ENCODE measurements around the gene EIPR1.

Gene EIPR1

DNA sequence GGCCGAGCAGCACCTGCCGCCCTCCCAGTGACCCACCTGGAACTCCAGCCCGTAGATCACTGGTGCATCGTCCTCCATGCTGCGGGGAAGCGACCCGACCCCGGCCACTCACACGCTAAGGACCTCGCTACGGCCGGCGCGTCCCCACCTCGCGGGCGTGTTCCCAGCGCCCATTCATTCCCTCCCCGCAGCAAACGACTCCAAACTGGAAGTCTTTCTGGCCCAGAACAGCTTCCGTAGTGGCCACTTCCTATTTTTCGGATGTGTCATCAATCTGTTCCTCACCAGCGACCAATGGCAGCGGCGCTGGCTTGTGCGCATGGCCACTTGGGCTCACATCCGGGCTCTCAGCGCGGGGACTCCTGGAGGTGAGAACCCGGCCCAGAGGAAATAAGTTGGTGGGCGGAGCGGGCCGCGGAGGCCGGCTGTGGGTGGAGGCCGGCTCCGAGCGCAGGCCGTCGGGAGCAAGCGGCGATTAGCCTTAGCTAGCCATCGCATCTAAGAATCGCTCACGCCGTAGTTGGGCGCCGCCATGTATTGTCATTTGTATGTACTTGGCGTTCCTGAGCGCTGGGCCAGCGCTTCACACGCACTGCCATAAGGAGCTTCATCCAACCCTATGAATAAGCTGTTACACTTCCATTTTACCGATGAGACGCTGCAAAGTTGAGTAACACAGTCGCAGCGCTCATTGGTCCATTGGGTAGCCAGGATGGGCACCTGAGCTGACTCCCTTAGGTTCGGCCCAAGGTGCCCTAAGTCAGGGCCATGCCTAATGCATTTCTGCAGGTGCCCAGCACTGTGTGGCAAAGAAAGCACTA lies at the start of gene EIPR1:
TSS of gene EIPR1 (minus strand) at position 207 of the 821 bp plus-strand sequence. CDS start at position 78, 129 bp downstream.
- DNase-seq = peak; percentile 94

- no peak for DNase-seq
These were observed 49.7 kb upstream of the EIPR1 start for GRCh38 chr2:3427272-3427671.

- DNase-seq = no peak
These were observed 49.0 kb upstream of the EIPR1 start for GRCh38 chr2:3426615-3427014.

- DNase-seq = no peak
These were observed 46.7 kb upstream of the EIPR1 start for GRCh38 chr2:3424171-3424795.

- DNase-seq = no peak
These were observed 46.0 kb upstream of the EIPR1 start for GRCh38 chr2:3423492-3424170.

GRCh38 chr2:3422161-3422779 lies 44.7 kb upstream of the EIPR1 start:
- DNase-seq = no peak

GRCh38 chr2:3421580-3421979 lies 44.0 kb upstream of the EIPR1 start:
- DNase-seq = no peak

GRCh38 chr2:3420769-3421397 lies 43.3 kb upstream of the EIPR1 start:
- DNase-seq = no peak

DNA sequence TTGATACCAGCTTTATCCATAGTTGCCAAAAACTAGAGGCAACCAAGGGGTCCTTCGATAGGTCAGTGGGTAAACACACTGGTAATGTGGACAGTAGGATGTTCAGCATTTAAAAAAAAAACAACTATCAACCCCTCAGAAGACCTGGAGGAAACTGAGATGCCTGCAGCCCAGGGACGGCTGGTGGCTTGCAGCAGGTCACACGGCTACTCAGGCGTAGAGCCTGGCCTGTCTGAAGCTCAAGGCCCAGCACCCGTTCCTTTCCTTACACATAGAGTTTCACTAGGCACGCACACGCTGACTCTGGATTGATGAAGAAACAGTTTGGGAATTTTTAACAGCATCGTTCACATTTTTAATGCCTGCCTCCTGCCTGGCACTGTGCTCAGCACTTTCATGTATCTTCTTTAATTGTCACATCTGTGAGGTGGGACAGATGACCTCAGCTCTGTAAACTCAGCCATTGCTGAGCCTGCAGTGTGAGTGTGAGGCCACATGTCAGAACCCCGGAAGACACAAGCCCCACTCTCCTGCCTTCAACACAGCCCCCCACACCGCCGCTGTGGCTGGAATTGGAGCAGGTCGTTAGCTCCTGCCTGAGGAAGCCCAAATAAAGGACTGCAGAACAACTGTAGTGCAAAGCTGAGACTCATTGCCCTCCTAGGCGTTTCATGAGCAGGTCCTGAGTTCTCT lies 42.6 kb upstream of the EIPR1 start:
- DNase-seq = no peak

- no peak for DNase-seq
These were observed 41.3 kb upstream of the EIPR1 start for GRCh38 chr2:3418766-3419404.

DNA sequence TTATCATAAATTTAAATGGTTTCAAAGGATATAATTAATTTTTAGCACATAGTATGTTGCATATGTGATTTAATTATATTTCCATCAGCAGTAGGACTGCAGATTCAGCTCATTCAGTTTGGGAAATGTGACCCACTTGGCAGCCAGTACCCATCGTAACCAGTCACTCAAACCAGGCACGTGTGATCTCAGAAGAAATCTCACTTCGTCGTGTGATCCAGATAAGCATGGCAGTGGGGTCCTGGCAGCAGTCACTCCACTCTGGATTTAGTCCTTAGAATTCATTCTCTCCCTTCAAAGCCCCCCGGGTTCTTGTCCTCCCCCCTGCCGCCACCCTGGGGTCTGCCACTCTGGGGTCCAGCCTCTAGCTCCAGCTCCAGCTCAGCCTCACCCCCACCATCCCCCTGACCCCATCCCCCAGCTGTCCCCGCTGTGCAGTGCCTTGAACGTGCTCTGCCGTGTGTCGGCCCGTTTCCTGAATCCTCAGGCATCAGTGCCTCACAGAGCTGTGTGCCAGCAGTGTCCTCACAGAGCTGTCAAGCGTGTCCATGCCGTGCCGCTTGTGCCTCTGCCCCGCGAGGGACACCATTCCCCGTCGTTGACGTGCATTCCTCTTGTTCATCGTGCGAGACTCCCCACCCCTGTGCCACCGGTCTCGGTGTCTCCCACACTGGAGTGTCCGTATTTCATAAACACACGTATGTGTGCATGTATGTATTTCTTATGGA lies 36.7 kb upstream of the EIPR1 start:
- DNase-seq = no peak

- peak; percentile 60 for DNase-seq
These were observed 36.1 kb upstream of the EIPR1 start for GRCh38 chr2:3413697-3414096.

- no peak for DNase-seq
These were observed 33.5 kb upstream of the EIPR1 start for GRCh38 chr2:3411103-3411502.

DNA sequence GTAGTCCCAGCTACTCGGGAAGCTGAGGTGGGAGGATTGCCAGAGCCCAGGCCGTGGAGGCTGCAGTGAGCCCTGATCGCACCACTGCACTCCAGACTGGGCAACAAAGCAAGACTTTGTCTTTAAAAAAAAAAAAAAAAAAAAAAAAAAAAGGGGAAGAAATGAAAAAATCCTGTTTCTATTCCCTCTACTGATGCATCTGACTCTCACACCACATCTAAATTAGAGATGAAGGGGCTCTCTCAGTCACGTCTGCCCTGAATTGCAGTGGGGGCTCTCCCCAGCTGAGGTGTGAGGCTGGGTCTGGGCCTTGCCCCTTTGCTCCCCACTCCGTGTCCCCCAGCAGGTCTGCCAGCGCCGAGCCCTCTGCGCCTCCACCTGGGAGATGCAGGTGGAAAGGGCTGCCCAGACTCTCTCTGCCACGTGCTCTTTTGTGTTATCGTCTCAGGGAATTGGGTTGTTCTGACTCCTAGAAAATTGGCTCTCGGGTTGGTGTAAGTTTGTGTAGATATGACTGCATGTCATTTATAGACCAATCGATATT lies 32.1 kb upstream of the EIPR1 start:
- no peak for DNase-seq

DNA sequence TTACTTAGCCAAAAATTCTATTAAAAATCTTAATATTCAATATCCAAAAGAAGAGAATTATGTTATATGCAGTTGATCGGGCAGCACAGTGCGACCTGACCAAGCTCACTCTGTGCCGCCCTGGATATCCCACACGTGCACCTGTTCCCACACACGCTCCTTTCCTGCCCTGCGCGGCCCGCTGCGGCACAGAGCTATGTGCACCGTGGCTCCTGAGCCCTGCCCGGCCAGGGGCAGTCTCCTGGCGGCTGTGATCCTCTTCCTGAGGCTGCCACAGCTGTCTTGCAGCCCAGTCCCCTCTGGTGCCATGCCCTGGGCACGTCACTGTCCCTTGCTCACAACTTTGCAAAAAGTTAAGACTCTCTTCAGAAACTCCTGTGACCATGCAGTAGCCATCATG lies 31.2 kb upstream of the EIPR1 start:
- DNase-seq = no peak

- no peak for DNase-seq
These were observed 28.9 kb upstream of the EIPR1 start for GRCh38 chr2:3406501-3406900.

DNA sequence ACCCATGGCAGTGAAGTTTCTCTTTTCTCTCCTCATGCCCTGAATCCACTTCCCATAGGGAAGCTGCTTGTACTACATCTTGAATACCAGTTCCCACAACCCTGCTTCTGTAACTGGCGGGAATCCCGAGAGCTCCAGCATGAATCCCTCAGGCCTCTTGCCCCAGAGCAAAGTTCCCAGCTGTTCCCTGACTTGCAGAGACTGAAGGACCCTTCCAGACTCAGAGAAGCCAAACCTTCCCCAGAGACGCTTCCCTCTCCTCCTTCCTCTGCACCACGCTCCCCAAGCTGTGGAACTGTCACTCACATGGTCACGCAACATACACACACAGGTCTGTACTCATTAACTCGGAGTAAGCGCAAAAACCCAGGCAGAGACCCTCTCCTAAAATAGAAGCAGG lies 28.3 kb upstream of the EIPR1 start:
- no peak for DNase-seq

- DNase-seq = no peak
These were observed 27.7 kb upstream of the EIPR1 start for GRCh38 chr2:3405307-3405706.

DNA sequence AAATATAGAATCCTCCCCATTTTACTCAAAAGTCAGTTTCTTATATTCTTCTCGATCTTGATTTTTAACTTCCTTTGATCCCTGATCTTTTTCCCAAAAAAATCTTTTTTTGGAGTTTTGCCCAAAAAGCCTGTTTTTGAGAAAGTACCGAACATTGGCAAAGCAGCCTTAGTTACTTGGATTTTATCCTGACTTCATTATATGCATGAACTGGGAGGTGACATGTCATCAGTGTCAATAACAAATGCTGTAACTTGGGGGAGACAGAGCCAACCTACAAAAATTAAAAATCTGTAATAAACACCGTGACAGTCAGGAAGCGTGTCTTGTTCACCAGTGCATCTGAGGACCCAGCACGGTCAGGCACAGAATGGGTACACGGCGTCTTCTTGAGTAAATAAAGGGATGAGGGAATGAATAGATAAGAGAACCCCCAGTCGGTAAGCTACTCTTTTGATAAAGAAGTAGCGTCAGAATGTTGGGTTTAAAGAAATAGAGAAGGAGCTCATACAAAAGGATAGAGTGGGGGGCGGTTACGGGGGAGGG lies 26.8 kb upstream of the EIPR1 start:
- DNase-seq = no peak

DNA sequence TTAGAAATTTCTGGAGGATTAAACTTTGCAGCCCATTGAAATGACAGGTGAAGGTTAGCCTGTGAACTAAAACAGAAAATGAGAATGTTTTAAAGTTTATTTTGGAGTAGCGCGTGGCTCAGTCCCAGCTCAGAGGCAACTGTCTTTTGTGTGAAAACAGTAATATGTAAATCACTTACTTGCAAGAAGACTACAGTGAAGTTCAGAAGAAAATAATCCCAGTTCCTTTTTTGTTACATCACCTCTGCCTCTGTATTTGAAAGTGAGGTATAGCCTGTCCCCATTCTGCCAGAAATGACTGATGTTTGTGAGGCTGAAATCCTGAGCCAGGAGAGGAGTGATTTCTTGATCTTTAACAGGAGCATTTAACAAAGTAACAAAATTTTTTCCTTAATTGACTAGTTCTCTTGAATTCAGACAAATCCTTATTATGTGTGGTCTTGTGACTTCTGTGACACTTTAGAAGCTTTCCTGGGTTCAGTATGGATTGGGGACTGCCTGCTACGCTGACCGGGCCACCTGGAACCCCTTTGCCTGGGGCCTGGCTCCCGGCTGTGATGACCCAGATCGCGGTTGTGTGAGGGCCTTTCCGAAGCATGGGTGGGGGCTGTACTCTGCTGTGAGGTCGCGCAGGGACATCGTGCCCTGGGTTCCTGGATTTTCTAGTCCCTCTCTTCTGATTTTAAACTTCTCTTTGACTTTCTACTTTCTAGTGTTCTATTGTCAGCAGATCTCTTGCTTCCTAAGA lies 26.1 kb upstream of the EIPR1 start:
- no peak for DNase-seq
